ENCODE measurements around the gene AFTPH.

AFTPH gene

GRCh38 chr2:64542071-64543007 lies 18.2 kb downstream of the AFTPH start:
- DNase-seq = no peak

DNA sequence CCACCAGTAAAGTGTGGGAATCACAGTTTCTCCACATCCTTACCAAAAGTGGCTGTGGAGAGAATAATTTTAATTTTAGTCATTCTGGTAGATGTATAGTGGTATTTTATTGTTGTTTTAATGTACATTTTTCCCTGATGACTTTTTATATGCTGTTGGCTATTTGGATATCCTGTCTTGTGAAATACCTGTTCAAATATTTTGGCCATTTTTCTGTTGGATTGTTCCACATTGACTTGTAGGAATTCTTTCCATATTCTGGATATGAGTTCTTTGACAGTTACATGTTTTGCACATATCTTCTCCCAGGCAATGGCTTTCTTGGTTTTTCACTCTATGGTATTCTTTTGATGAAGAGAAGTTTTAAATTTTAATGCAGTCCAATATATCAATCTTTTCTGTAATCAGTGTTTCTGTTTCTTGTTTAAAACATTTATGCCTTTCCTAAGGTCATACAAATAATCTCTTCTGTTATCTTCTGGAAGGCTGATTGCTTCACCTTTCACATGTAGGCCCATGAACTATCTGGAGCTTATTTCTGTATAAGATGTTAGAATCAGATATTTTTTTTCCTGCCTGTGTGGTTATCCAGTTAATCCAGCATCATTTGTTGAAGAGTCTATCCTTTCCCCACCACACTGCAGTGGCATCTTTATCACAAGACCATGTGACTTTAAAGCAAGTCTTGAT lies 19.0 kb downstream of the AFTPH start:
- DNase-seq = no peak

DNA sequence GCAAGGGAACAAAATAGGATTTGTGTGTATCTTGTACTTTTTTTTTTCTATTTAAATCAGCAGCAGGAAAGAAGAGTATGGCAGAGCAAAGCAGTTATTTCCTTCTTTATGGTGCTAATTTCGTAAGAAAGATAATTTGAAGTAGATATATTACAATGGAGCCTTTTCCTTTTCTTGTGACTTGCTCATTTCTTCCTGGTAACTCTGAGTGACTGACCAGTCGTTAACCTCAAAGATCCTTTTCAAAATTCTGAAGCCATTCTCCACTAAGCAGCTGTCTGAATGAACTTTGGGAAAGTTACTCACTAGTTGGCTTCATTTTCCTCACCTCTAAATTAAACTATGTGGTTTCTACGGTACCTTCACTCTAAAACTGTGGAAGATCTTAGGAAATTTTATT lies 24.6 kb downstream of the AFTPH start:
- no peak for DNase-seq

- DNase-seq = no peak
Measured at GRCh38 chr2:64550042-64550441, 25.9 kb downstream of the AFTPH start.

DNA sequence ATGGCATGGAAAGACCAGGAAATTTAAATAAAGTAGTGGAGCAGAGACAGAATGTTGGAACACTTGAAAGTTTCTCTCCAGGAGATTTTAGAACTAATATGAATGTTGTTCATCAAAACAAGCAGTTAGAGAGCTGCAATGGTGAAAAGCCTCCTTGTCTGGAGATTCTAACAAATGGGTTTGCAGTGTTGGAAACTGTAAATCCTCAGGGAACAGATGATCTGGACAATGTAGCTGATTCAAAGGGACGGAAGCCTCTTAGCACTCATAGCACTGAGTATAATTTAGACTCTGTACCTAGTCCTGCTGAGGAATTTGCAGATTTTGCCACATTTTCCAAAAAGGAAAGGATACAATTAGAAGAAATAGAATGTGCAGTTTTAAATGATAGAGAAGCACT lies 27.7 kb downstream of the AFTPH start:
- no peak for DNase-seq

DNA sequence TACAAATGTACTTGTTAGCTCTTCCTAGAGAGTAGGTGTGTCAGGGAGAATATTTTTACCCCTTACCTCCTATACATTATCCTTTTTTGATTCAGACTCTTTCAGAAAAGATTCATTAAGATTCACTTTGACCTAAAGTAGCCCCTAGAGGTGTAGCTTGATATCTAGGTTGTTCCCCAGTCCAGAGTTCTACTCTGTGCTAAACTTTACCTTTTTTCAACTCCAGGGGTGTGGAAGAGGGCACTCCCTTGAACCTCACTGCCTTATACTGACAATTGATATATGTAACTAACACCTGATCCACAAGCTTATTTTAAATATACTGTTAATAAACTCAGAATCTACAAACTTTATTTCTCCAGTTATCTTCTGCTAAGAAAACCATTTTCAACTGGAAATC lies 30.0 kb downstream of the AFTPH start:
- no peak for DNase-seq

DNA sequence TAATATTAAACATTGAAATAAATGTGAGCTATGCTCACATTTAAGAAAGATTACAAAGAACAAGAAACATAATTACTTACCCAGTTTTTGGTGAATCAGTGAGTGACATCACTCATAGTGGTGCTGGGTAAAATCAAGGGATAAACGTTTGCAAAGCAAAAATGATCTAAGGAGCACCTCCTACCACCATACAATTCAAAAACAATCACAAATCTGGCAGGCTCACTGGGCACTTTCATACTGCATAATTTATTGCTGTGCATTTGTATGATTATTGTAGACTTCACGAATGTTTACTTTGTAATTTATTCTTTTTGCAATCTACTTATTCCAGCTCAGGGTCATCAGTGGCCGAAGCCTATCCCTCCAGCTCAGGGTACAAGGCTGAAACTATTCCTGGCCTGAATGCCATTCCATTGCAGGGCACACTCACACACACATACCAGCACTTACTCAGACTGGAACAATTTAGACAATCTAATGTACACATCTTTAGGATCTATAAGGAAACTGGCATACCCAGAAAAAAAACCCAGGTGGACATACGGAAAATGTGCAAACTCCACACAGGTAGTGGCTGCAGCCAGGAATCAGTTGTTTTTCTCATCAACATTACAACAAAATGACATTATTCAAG lies 34.4 kb downstream of the AFTPH start:
- DNase-seq = no peak

- DNase-seq = no peak
Measured at GRCh38 chr2:64562148-64562784, 38.1 kb downstream of the AFTPH start.

- DNase-seq = no peak
Measured at GRCh38 chr2:64563436-64563938, 39.4 kb downstream of the AFTPH start.

DNA sequence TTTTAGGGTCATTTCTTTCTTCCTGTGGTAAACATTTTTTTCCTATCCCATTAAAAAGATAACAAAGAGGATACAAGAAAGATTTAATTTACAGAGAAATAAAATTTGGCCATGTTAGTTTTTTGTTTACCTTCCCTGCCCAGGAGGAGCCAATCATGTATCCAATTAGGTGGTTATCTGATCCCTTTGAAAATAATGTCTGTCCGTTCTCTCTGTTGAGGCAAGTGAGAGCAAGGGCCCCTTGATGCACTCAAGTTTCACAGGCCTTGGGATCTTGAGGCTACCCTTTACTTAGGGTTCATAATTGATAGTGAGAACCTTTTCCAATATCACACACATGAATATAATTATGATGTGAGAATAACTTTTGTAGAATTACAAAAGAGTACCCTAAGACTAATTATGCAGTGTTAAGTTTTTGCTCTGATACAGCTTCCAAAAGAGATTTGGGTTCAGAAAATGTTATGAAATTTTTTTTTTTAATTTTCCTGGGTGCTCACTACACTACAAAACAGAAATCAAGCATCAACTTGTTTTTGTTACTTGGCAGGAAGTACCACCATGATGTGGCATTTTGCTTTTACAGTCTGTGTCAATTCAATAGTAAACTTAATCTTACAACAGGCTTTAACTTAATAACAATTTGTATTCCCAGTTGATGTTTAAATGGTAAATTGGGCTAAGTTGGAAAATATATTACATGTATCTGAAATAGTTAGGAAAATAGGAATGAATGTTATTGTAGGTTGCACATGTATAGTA lies 42.0 kb downstream of the AFTPH start:
- DNase-seq = no peak

DNA sequence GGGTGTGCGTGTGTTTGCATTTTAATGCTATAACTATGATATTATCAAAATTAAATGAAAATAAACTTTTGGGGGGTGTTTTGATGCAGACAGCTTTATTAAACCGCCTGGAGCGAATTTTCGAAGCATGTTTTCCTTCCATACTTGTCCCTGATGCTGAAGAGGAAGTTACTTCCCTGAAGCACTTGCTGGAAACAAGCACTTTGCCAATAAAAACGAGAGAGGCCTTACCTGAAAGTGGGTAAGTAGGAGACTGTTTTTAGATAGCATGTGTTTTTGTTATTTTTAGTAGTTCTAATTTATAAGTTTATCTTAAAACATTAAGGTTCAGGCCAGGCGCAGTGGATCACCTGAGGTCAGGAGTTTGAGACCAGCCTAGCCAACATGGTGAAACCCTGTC lies 43.3 kb downstream of the AFTPH start:
- no peak for DNase-seq

- no peak for DNase-seq
Measured at GRCh38 chr2:64568836-64569235, 44.7 kb downstream of the AFTPH start.

DNA sequence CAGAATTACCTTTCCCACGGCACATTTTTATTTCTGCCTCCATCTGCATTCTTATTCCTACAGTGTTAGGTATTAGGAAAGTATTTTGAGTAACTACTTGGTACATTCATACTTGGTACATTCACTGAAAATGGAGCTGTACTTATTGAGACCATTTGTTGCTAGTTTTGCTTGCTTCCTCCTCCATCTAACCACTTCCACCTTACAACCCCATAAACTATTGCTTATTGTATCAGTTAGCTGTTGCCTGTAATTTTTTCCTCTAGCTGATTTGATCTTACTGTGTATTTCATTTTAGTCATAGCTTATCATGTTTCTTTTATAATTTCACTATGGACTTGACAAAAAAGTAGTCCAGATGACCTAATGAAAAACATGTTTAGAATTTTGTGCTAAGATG lies 50.7 kb downstream of the AFTPH start:
- DNase-seq = no peak

GRCh38 chr2:64581018-64581417 lies 56.9 kb downstream of the AFTPH start:
- no peak for DNase-seq

- no peak for DNase-seq
Measured at GRCh38 chr2:64581777-64582539, 57.8 kb downstream of the AFTPH start.

DNA sequence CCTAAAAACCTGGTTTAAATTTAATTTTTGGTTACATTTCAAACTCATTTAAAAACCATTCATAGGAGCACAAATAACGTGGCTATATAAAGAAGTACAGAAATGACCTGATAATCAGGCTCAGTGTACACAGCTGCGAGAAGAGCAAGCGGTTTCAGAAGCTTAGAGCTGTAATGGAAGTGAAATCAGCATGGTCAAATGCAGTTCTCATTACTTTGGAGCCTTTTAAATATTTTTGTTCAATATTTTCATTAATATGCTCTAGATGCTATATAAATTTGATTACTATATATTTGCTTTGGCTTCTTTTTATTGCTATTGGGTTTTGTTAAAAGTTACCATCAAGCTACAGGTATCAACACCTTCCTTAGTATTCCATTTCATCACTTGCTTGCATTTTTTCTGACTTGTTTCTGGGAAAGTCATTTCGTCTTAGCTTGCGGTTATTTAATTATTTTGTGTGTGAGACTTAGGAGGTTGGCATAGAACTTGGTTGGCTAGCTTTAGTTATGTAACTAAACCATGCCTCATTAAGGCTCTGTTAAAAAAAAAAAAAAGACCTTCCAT lies 58.7 kb downstream of the AFTPH start:
- DNase-seq = no peak

DNA sequence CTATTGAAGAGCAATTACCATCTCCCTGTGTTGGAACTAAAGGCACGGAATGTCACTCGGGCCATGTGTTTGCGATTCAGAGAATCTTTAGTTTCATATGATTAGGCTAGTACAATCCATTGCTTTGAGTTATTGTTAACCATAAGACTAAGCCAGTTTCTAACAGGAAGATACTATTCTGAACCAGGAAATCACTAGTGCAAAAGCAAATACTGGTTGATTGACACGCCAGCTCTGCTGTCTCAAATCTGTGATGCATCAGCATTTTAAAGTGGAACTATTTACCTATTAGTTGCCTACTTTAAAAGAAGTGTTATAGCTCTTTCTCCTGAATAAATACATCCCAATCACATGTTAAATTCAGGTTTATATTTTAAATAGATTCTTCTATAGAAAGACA lies 61.9 kb downstream of the AFTPH start:
- DNase-seq = no peak

GRCh38 chr2:64586883-64587481 lies 62.9 kb downstream of the AFTPH start:
- no peak for DNase-seq

DNA sequence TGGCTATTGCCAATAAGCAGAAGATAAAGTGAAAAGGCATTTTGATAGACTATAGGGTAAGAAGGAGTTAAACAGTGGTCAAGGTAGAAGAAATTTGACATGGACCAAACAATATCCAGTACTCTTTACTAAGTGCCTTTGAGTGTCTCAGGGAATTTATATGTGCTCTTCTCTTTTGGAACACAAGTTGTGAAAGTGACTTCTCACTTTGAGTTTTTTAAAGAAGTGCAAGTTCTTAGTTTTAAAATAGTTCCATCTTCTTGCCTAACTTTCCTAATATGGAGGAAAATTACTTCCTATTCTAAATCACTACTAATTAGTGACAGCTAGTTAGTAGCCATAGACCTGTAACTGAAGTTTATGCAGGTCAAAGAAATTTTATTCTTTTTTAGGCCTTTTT lies 63.4 kb downstream of the AFTPH start:
- DNase-seq = no peak

GRCh38 chr2:64591188-64591587 lies 67.1 kb downstream of the AFTPH start:
- DNase-seq = no peak
